ENCODE data around the gene PDXK.

DNA sequence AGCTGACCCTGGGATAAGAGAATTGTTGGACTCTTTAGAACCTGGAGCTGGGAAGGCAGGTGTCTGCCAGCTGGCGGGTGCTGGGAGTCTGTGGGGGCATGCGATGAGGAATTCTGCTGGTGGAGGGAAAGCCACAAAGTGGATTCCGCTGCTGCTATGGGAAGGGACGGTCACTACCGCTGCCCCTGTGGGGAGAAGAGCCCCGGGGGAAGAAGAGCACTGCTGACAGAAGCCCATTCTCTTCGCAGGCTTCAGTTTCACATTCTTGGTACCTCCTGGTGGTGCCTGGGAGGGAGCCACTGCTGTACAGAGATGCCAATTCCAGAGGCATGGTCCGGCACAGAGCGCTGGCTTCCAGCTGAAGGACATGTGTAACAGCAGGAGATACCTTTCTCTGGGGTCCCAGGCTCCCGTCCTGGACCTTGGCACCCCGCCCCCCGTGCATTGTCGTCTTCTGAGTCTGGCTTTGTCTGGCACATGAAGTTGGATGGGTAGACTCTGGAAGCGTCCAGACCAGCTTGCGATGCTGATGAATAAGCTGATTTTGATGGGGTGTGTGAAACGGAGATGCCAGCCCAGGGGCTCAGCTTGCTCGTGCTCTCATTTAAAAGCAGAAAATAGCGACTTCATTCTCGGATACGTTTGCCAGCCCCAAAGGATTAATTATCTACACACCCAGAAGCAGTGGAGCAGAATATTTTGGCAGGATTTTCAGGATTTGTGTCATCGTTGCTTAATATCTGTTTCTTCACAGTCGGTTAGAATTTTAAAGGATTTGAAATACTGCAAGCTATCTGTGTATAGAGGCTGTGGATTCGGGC, 13.2 kb downstream of the PDXK start:
- TF ChIP-seq RARB (CRISPR knock-in tag; IDR thresholded peaks at IDR 0.05) (no peak), ZC3H10 (CRISPR knock-in tag; IDR thresholded peaks at IDR 0.05) (no peak), ZFP30 (CRISPR knock-in tag; IDR thresholded peaks at IDR 0.05) (no peak), ZNF565 (CRISPR knock-in tag; conservative IDR thresholded peaks at IDR 0.05; ENCODE audit: low read depth) (no peak), ZFP3 (CRISPR knock-in tag; IDR thresholded peaks at IDR 0.05) (no peak)
- TF ChIP-seq, protein P1, sequence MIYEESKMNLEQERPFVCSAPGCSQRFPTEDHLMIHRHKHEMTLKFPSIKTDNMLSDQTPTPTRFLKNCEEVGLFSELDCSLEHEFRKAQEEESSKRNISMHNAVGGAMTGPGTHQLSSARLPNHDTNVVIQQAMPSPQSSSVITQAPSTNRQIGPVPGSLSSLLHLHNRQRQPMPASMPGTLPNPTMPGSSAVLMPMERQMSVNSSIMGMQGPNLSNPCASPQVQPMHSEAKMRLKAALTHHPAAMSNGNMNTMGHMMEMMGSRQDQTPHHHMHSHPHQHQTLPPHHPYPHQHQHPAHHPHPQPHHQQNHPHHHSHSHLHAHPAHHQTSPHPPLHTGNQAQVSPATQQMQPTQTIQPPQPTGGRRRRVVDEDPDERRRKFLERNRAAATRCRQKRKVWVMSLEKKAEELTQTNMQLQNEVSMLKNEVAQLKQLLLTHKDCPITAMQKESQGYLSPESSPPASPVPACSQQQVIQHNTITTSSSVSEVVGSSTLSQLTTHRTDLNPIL (CRISPR knock-in tag; IDR thresholded peaks at IDR 0.05; ENCODE audit: low read depth) = no peak
- TF ChIP-seq, protein P2, sequence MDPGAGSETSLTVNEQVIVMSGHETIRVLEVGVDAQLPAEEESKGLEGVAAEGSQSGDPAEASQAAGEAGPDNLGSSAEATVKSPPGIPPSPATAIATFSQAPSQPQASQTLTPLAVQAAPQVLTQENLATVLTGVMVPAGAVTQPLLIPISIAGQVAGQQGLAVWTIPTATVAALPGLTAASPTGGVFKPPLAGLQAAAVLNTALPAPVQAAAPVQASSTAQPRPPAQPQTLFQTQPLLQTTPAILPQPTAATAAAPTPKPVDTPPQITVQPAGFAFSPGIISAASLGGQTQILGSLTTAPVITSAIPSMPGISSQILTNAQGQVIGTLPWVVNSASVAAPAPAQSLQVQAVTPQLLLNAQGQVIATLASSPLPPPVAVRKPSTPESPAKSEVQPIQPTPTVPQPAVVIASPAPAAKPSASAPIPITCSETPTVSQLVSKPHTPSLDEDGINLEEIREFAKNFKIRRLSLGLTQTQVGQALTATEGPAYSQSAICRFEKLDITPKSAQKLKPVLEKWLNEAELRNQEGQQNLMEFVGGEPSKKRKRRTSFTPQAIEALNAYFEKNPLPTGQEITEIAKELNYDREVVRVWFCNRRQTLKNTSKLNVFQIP (CRISPR knock-in tag; IDR thresholded peaks at IDR 0.05; ENCODE audit: borderline replicate concordance, low read depth) = no peak
- TF ChIP-seq, protein P3, sequence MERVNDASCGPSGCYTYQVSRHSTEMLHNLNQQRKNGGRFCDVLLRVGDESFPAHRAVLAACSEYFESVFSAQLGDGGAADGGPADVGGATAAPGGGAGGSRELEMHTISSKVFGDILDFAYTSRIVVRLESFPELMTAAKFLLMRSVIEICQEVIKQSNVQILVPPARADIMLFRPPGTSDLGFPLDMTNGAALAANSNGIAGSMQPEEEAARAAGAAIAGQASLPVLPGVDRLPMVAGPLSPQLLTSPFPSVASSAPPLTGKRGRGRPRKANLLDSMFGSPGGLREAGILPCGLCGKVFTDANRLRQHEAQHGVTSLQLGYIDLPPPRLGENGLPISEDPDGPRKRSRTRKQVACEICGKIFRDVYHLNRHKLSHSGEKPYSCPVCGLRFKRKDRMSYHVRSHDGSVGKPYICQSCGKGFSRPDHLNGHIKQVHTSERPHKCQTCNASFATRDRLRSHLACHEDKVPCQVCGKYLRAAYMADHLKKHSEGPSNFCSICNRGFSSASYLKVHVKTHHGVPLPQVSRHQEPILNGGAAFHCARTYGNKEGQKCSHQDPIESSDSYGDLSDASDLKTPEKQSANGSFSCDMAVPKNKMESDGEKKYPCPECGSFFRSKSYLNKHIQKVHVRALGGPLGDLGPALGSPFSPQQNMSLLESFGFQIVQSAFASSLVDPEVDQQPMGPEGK (CRISPR knock-in tag; IDR thresholded peaks at IDR 0.05; ENCODE audit: borderline replicate concordance) = no peak

All from SK-N-SH treated with all-trans-retinoic acid at 6 μM for 48 hours (cell line).